Medulla oblongata (tissue), 1 donor: ENCODE data around the gene TOR1AIP1.
A peak's percentile ranks its signal among the peaks of the same experiment; 100 is the strongest.
"Not testable (repeated sequence)": the region's sequence is repeated elsewhere in the genome, so short reads cannot be mapped to it uniquely, and the experiment has no call there.

Source experiments
- DNase-seq: peaks from one replicate; pipeline ENCODE4 v3.0.0-alpha.2; 2015; ENCODE audit errors: extremely low spot score

The TOR1AIP1 gene

GRCh38 chr1:179882253-179883039, at the start of gene TOR1AIP1:
TSS of gene TOR1AIP1 (plus strand) at chr1:179882285. CDS start at chr1:179882503, 218 bp downstream.
- peak; percentile 98 for DNase-seq

GRCh38 chr1:179836686-179837445, 45.2 kb upstream of the TOR1AIP1 start:
- DNase-seq: not testable (repeated sequence)

GRCh38 chr1:179840107-179840506, 42.0 kb upstream of the TOR1AIP1 start:
- peak; percentile 21 for DNase-seq

GRCh38 chr1:179848233-179848632, 33.9 kb upstream of the TOR1AIP1 start:
- no peak for DNase-seq

- DNase-seq: no peak
Measured at GRCh38 chr1:179853102-179853501, 29.0 kb upstream of the TOR1AIP1 start.

- DNase-seq: not testable (repeated sequence)
Measured at GRCh38 chr1:179855831-179856230, 26.3 kb upstream of the TOR1AIP1 start.

- no peak for DNase-seq
Measured at GRCh38 chr1:179856296-179856695, 25.8 kb upstream of the TOR1AIP1 start.

- no peak for DNase-seq
Measured at GRCh38 chr1:179857009-179857408, 25.1 kb upstream of the TOR1AIP1 start.

- DNase-seq: no peak
Measured at GRCh38 chr1:179860652-179861051, 21.4 kb upstream of the TOR1AIP1 start.

GRCh38 chr1:179865377-179865776, 16.7 kb upstream of the TOR1AIP1 start:
- DNase-seq: no peak

- no peak for DNase-seq
Measured at GRCh38 chr1:179866616-179867015, 15.5 kb upstream of the TOR1AIP1 start.

- DNase-seq: peak; percentile 62
Measured at GRCh38 chr1:179867493-179868330, 14.4 kb upstream of the TOR1AIP1 start.

GRCh38 chr1:179870870-179871269, 11.2 kb upstream of the TOR1AIP1 start:
- no peak for DNase-seq

GRCh38 chr1:179871940-179872339, 10.1 kb upstream of the TOR1AIP1 start:
- no peak for DNase-seq

- DNase-seq: no peak
Measured at GRCh38 chr1:179872558-179872957, 9.5 kb upstream of the TOR1AIP1 start.

GRCh38 chr1:179873438-179873851, 8.6 kb upstream of the TOR1AIP1 start:
- no peak for DNase-seq

- no peak for DNase-seq
Measured at GRCh38 chr1:179875596-179876299, 6.3 kb upstream of the TOR1AIP1 start.

GRCh38 chr1:179876300-179876715, 5.8 kb upstream of the TOR1AIP1 start:
- no peak for DNase-seq

- peak; percentile 97 for DNase-seq
Measured at GRCh38 chr1:179877586-179878265, 4.4 kb upstream of the TOR1AIP1 start, which contains the start of gene TOR1AIP2. TSS of gene TOR1AIP2 (minus strand) at chr1:179877803. CDS start at chr1:179852665, 25,138 bp downstream.

GRCh38 chr1:179879797-179880196, 2.3 kb upstream of the TOR1AIP1 start:
- DNase-seq: no peak
